ENCODE data around the gene CEL. TPM values are rescaled to one million over a fixed set of nuclear protein-coding genes. Genes with fewer than 3 reads are reported as not detected.
"Not testable (repeated sequence)": the region's sequence is repeated elsewhere in the genome, so short reads cannot be mapped to it uniquely, and the experiment has no call there.

The CEL gene
- total RNA-seq, 1 donor from 2014 or later = 0.07 TPM

- no peak for DNase-seq (ENCODE audit: low read depth, low spot score)
These were observed 14.9 kb upstream of the CEL start for GRCh38 chr9:133046900-133047295.

GRCh38 chr9:133048595-133048994 lies 13.2 kb upstream of the CEL start:
- DNase-seq (ENCODE audit: low read depth, low spot score) = no peak

- no peak for DNase-seq (ENCODE audit: low read depth, low spot score)
These were observed 12.7 kb upstream of the CEL start for GRCh38 chr9:133049043-133049442.

- DNase-seq (ENCODE audit: low read depth, low spot score) = no peak
These were observed 11.6 kb upstream of the CEL start for GRCh38 chr9:133050142-133050541.

GRCh38 chr9:133050781-133051180 lies 11.0 kb upstream of the CEL start:
- DNase-seq (ENCODE audit: low read depth, low spot score) = no peak

- no peak for DNase-seq (ENCODE audit: low read depth, low spot score)
These were observed 10.4 kb upstream of the CEL start for GRCh38 chr9:133051281-133051900.

- DNase-seq (ENCODE audit: low read depth, low spot score) = no peak
These were observed 9.7 kb upstream of the CEL start for GRCh38 chr9:133051966-133052539.

GRCh38 chr9:133054194-133054890 lies 7.4 kb upstream of the CEL start:
- no peak for DNase-seq (ENCODE audit: low read depth, low spot score)

- no peak for DNase-seq (ENCODE audit: low read depth, low spot score)
These were observed 6.8 kb upstream of the CEL start for GRCh38 chr9:133054966-133055365.

- DNase-seq (ENCODE audit: low read depth, low spot score) = no peak
These were observed 5.9 kb upstream of the CEL start for GRCh38 chr9:133055788-133056420.

- DNase-seq (ENCODE audit: low read depth, low spot score) = no peak
These were observed 5.2 kb upstream of the CEL start for GRCh38 chr9:133056533-133056932.

- no peak for DNase-seq (ENCODE audit: low read depth, low spot score)
These were observed 4.8 kb upstream of the CEL start for GRCh38 chr9:133057006-133057405.

GRCh38 chr9:133057553-133057952 lies 4.2 kb upstream of the CEL start:
- no peak for DNase-seq (ENCODE audit: low read depth, low spot score)

- DNase-seq (ENCODE audit: low read depth, low spot score) = no peak
These were observed 3.7 kb upstream of the CEL start for GRCh38 chr9:133058071-133058470.

GRCh38 chr9:133058550-133059320 lies 3.0 kb upstream of the CEL start:
- DNase-seq (ENCODE audit: low read depth, low spot score) = no peak

- no peak for DNase-seq (ENCODE audit: low read depth, low spot score)
These were observed 2.2 kb upstream of the CEL start for GRCh38 chr9:133059623-133060022.

- no peak for DNase-seq (ENCODE audit: low read depth, low spot score)
These were observed 1.4 kb upstream of the CEL start for GRCh38 chr9:133060417-133060841.

- not testable (repeated sequence) for DNase-seq (ENCODE audit: low read depth, low spot score)
These were observed 590 bp upstream of the CEL start for GRCh38 chr9:133061019-133061763.

- DNase-seq (ENCODE audit: low read depth, low spot score) = not testable (repeated sequence)
These were observed 788 bp downstream of the CEL start for GRCh38 chr9:133062569-133062968.

GRCh38 chr9:133063159-133063499 lies 1.3 kb downstream of the CEL start:
- no peak for DNase-seq (ENCODE audit: low read depth, low spot score)
